NK-92 treated with Interleukin-12 subunit alpha and Interleukin-12 subunit beta, amount 100 ng/mL, for 24 hours (cell line): Measurements from ENCODE around the gene CHRNA7.

ENCODE experiments used
- DNase-seq: peaks from one replicate; lab custom pipeline; 2025; lab: John Stamatoyannopoulos, UW

CHRNA7 gene

DNA sequence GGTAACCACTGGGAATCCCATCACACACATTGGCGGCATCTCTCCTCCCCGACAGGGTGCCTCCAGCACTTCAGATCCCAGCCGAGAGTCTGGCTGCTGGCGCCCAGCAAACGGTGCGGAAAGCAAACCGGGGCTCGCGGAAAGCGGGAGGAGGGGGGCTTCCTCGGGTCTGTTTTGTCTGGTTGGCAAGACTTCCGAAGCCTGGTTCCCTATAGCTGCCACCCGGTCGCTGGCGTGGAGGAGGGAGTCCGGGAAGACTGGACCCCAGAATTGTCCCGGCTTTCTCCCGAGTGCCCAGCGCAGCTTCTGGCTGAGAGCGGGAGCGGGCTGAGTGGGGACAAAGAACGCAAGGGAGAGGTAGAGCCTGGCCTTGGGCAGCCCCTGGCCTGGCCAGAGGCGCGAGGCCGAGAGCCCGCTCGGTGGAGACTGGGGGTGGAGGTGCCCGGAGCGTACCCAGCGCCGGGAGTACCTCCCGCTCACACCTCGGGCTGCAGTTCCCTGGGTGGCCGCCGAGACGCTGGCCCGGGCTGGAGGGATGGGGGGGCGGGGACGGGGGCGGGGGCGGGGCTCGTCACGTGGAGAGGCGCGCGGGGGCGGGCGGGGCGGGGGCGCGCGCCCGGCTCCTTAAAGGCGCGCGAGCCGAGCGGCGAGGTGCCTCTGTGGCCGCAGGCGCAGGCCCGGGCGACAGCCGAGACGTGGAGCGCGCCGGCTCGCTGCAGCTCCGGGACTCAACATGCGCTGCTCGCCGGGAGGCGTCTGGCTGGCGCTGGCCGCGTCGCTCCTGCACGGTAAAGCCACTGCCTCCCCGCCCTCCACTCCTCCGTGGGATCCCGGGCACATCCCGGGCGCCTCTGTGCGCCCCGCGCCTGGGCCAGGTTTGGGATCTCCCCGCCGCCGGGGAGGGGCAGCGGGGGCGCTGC is at the start of gene CHRNA7:
TSS of gene CHRNA7 (plus strand) at position 654 of the 920 bp plus-strand sequence. CDS start at position 734, 80 bp downstream.
- no peak for DNase-seq

DNA sequence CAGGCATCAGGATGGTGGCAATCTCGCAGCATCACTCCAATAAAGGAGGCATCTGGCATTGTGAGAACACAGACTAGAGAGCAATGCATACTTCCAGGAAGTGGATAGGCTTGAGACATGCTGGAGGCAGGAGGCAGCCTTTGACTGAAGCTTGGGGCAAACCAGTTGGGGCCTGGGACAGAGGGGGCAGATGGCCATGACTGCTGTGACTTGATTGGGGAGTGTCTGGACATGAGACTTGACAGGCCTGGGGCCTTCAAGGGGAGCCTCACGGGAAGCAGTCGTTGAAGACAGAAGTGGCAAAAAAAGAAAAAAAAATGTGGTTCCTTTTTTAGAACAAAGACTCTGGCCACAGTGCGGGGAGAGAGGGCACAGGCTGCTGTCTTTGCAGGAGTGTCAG is 44.7 kb upstream of the CHRNA7 start:
- DNase-seq = no peak

DNA sequence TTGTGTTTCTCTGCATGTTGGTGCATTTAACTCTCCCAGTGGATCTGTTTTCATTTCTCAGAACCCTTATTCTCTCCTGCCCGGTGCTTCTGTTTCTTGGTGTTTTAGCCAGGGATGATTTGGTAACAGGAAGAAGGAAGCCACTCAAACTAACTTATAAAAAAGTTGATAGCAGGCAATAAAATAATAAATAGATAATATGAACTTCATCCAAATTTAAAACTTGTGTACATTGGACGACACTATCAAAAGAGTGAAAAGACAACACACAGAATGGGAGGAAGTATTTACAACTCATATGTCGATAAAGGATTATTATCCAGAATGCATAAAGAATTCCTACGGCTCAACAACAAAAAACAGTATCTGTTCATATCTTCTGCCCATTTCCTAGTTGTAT is 37.3 kb upstream of the CHRNA7 start:
- DNase-seq = no peak

DNA sequence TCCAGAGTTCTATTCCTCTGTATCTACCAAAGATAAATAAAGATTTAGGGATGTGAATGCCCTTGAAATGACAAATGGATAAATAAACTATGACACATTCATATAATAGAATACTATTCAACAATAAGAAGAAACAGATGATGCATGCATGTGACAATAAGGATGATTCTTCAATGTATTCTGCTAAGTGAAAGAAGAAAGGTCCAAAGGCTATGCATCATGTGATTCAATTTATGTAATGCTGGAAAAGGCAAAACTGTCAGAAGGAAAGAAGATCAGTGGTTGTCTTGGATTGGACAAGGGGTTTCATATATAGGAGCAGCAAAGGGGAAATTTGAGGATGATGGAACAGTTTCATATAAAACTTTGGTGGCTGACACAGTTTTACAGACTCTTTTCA is 32.6 kb upstream of the CHRNA7 start:
- DNase-seq = no peak

DNA sequence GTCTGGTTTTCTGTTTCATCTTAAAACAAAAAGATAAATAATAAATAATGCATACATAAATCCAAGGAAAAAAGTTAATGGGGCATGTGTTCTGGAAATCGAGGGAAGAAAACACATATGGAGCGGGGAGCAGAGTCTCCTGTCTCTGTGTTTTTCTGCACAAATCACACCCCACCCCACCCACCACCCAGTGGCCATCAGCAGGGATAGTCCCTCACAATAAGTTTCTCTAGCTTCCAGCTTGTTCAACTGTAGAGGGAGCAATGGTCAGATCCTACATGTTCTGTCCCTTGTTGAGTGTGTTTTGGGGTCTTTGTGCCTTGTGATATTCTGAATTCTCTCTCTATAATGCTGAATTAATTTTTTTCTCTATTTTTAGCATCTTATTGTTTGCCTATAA is 26.8 kb upstream of the CHRNA7 start:
- no peak for DNase-seq

DNA sequence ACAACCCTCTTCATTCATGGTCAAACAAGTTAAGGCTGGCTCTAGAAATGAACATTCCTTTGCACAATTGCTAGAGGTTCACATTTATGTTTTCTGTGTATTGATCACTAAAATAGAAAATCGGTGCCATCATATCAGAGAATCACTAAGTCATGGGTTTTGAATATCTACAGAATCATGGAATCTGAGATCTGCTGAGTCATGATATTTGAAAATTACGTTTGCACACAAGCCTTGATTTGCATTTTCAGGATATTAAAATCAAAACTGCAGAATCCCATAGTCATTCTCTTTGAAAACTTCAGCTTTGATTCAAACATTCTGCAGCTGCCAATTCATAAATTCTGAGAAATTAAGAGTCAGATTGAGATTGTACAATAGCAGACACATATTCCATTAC is 26.1 kb upstream of the CHRNA7 start:
- DNase-seq = no peak

DNA sequence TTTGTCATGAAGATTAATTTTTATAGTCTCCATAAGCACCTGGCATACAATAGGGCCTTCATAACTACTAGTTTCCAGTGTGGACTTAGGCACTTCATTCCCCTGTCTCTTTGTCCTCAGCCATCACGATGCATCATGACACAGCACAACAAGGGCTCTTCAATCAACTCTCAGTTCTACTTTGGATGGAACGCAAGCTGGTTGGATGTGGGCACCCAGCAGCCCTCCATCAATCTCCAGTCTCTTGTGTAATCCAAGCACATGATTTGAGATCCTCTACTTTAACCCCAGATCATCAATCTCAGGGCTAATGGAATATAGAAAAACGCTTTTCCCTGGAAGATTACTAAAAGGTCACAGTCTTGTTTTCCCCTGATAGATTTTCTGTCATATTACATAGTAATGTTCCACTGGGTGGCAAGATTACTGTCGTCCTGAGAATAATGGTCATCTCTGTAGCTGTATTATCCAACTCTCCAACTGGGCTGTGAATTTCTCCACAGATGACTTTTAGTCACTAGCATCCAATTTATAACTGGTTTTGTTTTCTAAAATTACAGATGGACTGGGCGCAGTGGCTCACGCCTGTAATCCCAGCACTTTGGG is 22.9 kb upstream of the CHRNA7 start:
- DNase-seq = no peak

DNA sequence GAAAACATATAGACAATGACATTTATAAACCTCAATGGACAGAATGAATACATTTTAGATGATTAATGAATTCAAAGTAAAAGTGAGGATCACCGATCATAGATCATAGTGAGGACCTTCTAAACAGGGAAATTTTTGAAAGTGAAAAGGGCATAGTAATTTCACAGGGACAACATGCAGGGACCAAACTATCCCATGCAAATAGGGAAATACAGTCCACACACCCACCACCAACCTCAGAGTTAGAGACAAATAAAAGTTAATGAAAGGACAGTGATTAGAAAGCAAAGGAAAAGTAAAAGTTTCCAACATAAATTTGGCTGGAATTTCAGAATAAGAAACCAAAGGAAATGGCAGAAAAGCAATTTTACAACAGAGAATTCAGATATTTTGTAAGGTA is 15.4 kb upstream of the CHRNA7 start:
- DNase-seq = no peak

DNA sequence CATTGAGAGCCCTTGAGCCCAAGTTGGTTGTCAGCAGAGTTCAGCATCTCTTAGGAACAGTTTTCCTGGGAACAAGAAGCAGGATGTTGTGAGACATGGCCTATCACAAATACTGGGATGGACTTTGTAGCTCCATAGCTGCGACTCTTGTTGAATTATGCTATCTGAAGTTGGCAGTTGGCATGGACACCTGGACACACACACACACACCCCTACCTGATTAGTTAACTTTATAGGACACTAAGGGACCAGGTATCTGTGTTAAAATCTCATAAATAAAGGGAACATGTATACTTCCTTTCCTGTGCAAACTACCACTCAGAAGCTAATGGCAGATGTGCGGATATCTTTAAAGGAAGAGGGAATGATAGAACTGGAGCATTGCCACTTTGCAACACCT is 10.2 kb upstream of the CHRNA7 start:
- no peak for DNase-seq

DNA sequence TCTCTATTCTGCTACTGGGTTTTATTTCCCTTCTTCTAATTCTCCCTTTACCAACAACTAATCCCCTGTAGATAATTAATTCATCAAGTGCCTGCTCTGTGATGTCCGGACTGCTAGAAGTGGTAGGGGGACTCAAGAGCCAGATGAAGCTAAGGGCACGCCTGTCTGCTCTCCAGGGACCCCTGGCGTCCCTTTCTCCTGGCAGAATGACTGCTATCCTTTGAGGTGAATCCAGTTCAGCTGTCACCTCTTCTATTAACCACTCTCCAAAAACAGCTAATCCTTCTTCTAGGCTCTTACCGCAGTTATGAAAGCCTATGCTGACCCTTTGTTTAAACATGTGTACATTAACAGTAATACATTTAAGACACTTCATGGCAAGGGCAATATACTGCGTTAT is 1.4 kb upstream of the CHRNA7 start:
- no peak for DNase-seq

DNA sequence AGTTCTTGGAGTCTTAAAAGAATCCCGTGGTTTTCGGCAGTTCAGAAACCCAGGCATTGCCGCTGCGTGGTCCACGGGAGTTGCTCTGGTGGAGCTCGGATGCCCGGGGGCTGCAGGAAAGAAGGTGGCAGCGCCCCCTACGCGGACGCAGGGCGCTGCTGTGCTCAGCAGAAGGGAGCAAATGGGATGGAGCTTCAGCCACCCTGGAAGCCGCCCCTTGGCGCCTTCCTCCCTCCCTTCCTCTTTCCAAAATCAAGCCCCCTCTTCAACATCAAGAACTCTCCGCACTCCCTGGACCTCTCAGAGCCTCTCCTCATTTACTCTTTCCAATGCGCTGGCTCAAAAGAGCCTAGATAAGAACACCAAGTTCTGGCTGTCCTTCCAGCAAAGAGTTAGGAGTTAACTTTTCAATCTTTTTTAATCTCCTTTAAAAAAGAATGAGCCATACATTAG is 880 bp upstream of the CHRNA7 start:
- DNase-seq = no peak

DNA sequence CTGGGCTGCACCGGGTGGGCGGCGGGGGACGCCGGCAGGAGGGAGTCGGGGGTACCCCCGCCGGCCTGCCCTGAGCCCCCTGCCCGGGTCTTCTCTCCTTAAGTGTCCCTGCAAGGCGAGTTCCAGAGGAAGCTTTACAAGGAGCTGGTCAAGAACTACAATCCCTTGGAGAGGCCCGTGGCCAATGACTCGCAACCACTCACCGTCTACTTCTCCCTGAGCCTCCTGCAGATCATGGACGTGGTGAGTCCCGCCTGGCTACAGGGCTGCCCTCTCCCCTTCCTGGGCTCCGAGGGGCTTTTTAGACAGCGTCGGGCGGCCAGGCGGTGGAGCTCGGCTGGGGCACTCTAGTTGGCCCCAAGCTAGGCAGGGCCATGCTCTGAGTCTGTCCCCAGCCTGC is 480 bp downstream of the CHRNA7 start:
- no peak for DNase-seq

DNA sequence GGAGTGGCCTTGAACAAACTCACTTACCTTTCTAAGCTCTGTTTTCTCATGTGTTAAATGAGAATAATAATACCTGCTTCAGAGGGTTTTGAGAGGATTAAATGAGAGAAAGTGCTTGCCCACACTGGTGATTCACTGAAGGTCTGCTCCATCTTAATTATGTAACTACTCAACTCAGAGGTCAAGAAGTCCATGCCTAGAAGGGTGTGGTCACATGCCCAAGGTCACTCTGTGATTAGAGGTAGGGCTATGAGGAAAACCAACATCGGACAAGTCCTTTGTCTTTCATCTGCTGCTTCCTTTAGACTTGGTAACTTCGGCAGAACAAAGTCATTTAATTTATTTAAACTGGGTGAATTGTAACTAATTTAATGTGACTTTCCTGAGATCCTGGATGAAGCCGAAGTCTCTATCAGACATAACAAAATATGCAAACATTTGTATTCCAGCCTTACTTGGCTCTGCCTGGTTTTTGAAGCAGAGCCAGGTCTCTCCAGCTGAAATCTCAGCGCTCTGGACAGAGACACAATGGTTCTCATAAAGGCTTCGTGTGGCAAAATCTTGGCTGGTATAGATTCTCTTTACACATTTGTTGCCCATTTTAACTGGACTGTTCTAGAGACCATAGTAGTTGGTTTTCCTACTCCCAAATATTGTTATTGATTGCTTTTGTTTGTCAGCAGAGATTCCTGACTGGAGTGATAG is 3.0 kb downstream of the CHRNA7 start:
- no peak for DNase-seq

DNA sequence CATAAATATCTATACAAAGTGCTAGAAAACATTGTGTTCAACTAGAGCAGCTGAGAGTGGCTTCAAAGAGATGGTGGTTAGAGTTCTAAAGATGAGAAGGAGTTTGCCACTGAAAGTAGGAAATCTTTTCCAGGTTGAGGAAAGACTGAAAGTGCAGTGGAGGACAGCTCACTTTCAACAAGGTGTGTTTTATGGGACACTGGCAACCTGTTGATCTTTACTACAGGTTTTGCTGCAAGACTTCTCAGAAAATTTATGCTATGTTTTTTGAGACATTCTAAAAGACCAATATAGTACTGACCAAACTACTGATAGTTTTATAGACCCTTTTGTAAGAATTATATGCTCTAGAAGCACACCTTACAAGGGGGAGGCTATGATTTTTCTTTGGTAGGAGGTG is 3.8 kb downstream of the CHRNA7 start:
- DNase-seq = no peak

DNA sequence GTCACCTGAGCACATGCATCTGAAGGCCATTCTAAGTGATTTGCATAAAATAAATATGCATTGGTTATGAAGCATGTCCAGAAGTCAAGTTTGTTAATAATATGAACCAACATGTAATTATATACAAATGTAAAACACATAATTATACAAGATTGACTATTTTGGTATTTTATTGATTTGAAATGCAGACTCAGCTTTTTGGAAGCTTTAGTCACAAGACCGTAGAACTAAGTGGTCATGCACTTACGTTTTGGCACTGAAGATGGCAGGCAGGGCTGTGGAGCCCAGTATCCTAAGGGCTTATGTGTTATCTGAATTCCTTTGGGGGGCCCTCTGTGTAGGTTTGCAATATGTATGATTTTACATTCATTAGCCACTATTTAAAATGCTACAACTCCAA is 5.0 kb downstream of the CHRNA7 start:
- no peak for DNase-seq

DNA sequence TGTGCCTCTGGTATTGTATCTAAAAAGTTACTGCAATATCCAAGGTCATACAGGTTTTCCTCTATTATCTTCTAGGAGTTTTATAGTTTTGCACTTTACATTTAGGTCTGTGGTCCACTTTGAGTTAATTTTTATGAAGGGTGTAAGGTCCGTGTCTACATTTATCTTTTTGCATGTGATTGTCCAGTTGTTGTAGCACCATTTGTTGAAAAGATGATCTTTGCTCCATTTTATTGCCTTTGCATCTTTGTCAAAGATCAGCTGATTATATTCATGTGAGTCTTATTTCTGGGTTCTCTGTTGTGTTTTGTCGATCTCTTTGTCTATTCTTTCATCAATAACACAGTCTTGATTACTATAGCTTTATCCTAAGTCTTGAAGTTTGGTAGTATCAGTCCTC is 6.7 kb downstream of the CHRNA7 start:
- DNase-seq = no peak

DNA sequence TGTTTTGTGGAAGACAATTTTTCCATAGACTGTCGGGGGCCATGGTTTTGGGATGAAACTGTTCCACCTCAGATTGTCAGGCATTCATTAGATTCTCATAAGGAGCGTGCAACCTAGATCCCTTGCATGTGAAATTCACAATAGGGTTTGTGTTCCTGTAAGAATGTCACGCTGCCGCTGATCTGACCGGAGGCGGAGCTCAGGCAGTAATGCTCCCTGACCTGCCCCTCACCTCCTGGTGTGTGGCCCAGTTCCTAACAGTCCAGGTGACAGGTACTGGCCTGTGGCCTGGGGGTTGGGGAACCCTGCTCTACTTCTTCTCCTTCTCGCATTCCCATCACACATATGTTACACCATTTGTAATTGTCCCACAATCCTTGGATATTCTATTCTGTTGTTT is 11.0 kb downstream of the CHRNA7 start:
- DNase-seq = no peak

DNA sequence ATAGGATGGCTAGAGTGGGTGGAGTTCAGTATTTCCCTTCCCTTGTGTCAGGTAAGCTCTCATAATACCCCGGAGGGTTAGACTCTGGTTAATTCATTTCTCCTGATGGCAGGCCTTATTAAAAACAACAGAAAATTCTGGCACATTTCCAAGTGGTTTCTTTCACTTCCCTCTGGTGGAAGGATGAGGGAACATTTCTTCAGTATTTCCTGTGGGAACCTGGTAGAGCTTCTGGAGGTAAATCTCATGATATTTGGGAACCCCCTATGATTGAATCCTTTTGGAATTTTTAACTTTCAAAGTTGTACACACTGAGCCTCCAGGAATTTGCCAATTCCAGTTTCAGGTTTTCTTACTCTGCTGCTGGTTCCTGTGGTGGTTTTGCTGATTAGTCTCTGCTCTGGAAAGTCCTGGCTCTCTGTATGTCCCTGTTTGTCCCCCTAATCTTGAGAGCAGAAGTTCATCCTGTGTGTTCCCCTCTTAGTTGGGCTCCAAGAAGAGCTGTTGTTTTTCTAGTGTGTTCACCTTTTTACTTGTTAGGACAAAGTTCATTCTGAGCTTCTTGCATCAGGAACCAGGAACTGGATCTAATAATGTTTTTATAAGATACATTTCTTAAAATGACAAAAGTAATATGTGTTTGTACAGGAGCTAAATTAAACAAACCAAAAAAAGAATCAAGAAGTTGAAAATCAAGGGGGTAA is 12.1 kb downstream of the CHRNA7 start:
- DNase-seq = no peak

DNA sequence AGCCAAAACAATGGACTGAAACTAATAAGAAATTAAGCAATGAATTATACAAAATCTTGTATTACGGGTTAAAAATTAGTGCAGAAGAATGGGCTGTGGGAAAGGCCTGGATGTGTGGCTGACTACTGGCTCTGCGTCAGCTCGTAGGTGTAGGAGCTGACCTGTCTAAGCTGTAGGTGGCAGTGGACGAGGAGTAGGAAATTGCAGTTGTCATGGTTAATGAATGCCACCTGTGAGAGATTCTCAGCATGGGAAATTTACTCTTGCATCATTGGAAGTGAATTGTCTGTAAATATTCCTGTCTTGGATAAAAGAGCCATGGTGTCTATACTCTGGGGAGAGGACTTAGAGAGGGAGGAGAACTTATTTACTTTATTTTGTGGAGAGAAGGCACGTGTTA is 23.4 kb downstream of the CHRNA7 start:
- no peak for DNase-seq

DNA sequence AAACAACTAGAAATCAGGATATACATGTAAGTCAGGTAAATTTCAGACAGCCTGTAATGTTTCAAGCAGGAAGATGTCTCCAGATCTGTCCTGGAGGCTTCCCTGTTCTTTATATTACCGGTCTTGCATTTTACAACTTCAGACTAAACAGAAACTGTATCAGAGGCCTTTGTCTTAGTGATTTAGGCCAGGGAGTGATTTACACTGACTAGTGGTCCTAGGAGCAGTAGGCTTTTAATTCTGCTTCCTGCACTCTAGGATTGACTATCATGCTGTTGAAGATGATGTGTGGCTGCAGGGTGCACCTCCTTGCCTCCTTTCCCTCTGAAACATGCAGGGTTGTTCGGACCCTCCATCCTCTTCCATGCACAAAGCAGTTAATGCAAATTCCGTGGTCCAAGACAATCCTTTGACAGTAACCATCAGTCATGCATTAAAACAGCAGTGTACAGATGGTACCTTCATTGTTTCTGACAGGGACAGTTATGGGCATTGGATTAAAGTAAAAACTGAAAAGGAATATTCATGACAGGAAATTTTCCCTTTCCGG is 27.6 kb downstream of the CHRNA7 start:
- DNase-seq = no peak

DNA sequence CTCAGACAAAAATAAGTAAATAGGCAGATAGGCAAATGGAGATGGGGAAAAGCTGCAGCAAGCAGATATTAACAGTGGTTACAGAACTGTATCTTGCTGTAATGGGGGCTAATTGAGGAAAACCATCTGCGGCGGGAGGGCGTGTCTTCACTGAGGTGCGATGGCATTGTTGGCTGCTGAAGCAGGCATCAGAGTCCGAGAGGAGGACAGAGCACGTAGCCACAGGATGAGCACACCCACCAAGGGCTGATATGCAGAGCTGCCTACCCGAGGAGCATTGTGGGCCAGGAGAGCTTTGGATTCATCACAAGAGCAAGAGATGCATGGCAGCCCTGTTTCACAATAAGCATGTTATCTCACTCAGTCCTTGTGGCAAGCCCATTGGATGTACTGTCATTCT is 30.4 kb downstream of the CHRNA7 start:
- no peak for DNase-seq

DNA sequence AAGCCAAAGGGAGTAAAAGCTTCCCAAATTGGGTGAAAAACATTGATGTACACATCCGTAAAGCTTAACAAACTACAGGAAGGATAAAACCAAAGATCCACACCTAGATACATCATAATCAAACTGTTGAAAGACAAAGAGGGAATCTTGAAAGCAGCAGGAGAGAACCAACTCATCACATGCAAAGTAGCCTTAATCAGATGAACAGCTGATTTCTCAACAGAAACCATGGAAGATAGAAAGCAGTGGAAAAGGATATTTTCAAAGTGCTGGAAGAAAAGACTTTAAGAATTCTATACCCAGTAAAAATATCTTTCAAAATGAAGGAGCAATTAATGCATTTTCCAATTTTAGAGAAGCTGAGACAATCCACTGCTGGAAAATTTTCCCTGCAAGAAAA is 36.8 kb downstream of the CHRNA7 start:
- DNase-seq = no peak
